ENCODE measurements around the gene QPCTL.
"Not testable (repeated sequence)": the region's sequence is repeated elsewhere in the genome, so short reads cannot be mapped to it uniquely, and the experiment has no call there.

QPCTL gene

GRCh38 chr19:45677351-45678230, 14.9 kb upstream of the QPCTL start:
- peak; percentile 93 for DNase-seq

GRCh38 chr19:45681391-45682015, 11.0 kb upstream of the QPCTL start:
- peak; percentile 84 for DNase-seq

GRCh38 chr19:45682117-45682516, 10.3 kb upstream of the QPCTL start:
- no peak for DNase-seq

DNA sequence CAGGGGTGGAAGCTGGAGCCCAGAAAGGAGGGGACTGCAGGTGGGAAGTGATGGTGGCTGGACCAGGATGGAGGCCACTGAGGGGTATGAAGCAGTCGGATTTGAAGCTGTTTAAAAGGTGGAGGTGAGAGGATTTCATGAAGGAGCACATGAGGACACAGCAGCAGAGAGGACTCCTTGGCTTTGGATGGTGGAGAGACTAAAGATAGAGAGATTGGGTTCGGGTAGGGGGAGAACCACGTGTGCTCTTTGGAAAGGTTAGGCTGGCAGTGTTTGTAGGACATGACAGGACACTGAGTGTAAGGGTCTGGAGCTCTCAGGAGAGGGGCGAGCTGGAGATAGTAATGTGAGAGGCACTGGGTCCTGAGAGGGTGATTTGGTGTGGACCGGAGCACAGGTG, 9.6 kb upstream of the QPCTL start:
- DNase-seq, result no peak

- not testable (repeated sequence) for DNase-seq
Measured at GRCh38 chr19:45685045-45685444, 7.4 kb upstream of the QPCTL start.

GRCh38 chr19:45687599-45687998, 4.9 kb upstream of the QPCTL start:
- no peak for DNase-seq

- DNase-seq, result peak; percentile 94
Measured at GRCh38 chr19:45691516-45692186, 815 bp upstream of the QPCTL start, which contains the start of gene SNRPD2. SNRPD2 (minus strand) TSS chr19:45691953; CDS start chr19:45691888, 65 bp downstream.

GRCh38 chr19:45693106-45693788, 781 bp downstream of the QPCTL start:
- peak; percentile 80 for DNase-seq

DNA sequence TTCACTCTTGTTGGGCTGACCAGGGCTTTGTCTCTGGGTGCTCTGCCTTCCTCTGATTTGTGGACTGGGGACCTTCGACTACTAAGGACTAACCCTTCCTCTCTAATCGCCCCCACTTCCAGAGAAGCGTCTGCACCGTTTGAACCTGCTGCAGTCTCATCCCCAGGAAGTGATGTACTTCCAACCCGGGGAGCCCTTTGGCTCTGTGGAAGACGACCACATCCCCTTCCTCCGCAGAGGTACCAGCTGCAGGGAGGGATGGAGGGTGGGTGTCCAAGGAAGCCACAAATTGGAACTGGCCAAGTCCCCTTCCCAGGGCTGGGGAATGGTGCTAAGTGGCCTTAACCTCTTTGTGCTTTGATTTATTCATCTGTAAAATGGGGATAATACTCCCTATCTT, 9.2 kb downstream of the QPCTL start:
- DNase-seq, result no peak

- no peak for DNase-seq
Measured at GRCh38 chr19:45705115-45705514, 12.6 kb downstream of the QPCTL start.

DNA sequence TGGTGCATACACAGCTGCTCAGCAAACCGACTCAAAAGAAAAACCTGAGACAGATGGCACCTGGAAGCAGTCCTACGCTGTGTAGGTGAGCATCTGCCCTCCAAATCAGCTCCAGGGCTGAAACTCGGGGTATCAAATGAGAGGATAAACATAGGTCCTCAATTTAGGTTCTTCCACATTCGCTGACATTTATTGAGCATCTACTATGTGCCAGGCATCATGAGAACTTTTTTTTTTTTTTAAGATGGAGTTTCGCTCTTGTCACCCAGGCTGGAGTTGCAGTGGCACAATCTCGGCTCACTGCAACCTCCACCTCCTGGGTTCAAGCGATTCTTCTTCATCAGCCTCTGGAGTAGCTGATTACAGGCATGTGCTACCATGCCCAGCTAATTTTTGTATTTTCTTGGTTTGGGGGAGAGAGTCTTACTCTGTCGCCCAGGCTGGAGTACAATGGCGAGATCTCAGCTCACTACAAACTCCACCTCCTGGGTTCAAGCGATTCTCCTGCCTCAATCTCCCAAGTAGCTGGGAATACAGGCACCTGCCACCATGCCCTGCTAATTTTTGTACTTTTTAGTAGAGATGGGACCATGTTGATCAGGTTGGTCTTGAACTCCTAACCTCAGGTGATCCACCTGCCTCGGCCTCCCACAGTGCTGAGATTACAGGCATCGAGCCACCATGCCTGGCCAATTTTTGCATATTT, 13.4 kb downstream of the QPCTL start:
- DNase-seq, result no peak

DNA sequence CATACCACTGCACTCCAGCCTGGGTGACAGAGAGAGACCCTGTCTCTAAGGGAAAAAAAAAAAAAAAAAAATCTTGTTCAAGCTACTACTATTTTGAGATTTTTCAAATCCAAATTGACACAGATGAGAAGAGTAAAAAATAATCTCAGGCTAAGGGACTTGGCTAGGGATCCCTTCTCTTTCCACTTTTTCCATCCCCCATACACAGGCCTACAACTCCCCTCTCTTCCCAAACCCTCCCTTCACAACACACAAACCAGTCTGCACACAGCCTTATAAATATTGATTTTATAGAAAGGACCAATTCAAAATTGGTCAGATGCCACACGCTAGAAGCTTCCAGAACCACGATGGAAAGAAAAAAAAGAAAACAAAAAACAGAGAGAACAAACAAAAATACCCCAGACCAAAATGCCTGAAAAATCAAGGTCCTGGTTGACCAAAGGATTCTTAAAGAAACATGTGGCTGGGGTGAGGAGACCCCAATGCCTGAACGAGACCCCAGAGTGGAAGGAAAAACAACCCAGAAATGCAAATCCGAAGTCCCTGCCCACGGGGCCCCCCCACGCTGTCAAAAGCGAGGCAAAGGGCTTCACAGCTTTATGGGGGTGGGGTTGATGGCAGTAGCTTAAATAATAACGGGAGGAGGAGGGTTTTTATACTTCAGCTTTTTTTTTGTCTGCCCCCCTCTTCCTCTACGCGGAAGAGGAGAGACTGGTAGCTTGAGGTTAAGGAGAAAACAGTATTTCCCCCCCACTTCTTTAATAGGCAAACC, 18.1 kb downstream of the QPCTL start:
- no peak for DNase-seq

DNA sequence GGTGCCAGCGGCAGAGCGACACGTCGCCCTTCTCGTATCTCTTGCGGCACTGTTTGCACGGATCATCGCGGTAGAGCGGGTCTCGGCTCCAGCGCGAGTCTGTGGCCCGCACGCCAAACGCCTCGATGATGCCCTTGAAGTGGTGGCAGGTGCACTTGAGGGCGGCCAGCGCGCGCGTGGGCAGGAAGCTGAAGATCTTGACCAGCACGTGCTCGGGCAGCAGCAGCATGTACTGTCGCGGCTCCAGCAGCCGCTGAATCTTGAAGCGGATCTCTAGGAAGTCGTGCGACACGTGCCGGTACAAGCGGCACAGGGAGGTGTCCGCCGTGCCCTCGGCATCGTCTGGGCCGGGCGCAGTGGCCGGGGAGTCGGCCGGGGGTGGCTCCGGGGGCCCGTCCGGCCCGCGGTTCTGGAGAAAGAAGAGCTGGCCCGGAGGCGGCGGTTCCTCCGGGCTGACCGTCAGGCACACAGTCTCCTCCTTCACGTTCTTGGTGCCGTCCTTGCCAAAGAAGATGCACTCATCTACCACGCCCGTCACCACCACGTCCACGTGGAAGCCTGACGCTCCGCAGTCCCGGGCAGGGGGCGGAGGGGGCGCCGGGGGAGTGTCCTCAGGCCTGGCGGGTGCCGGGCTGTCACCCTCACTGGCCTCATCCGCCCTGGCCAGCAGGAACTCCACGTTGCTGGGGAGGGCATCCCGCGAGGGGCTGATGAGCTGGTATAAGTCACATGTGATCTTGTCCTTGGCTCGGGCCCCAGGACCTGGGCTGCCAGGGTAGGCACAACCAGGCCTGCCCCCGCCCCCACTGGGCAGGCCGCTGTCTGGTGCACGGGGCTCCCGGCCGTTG, 19.6 kb downstream of the QPCTL start:
- DNase-seq, result no peak

DNA sequence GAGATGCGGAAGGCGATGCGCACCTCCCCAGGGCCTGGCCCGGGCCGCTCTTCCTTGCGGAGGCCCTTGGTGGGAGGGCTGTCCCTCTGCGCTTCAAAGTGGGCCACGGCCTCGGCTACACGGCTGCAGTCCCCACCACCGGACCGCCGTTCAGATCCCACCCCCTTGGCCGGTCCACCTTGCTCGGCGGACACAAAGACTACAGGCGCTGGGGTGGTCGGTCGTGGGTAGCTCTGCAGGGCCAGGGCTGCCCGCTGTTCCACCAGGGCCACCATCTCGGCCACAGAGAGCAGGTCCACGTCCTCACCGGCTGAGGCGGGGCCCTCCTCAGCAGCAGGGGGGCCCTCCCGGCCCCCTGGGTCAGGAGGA, 20.2 kb downstream of the QPCTL start:
- DNase-seq, result no peak

GRCh38 chr19:45713141-45713540, 20.7 kb downstream of the QPCTL start:
- DNase-seq, result no peak

DNA sequence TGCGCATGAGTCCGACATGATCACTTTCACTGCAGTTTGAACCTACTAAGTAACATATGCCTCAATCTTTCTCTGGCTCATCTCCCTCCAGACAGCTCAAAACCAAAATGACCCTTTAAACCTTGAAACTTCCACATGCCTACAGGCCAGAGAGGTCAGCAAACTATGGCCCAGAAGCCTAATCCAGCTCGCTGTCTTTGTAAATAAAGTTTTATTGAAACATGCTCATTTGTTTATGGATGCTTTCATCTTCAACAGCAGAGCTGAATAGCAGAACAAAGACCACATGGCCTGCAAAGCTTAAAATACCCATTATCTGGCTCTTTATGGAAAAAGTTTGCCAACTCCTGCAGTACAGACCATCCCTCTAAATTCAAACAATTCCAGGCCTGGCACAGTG, 22.7 kb downstream of the QPCTL start:
- no peak for DNase-seq

DNA sequence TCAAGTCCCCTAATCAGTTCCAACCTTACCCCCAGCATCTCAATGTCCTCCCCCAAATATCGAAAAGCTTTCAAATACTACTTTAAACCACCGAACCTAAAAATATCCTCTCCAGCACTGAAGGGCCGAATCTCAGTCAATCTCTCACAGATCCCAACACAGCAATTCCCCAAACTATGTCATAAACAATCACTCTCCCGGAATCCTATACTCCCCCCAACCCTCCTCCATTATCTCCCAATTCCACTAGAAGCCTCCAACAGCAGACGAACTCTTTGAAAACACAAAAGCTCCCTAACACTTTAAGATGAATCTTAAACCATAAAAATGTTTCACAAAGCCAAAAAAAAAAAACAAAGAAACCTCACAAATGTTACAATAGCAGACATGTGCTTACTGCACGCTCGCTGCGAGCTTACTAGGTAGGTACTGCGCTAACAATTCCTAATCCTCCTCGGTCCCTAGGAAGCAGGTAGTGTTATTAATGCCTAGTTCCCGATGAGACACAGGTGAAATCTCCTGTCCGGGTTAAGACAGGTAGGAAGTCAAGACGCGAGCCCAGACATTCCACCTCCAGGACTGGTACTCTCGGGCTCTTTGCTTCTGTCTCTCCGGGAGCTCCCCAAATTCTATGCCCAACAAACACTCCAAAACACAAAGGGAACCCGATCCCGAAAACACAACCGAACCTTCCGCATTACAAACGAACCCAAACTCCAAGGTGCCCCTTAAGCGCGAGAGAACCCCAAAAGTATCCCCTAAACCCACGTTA, 24.1 kb downstream of the QPCTL start:
- no peak for DNase-seq

DNA sequence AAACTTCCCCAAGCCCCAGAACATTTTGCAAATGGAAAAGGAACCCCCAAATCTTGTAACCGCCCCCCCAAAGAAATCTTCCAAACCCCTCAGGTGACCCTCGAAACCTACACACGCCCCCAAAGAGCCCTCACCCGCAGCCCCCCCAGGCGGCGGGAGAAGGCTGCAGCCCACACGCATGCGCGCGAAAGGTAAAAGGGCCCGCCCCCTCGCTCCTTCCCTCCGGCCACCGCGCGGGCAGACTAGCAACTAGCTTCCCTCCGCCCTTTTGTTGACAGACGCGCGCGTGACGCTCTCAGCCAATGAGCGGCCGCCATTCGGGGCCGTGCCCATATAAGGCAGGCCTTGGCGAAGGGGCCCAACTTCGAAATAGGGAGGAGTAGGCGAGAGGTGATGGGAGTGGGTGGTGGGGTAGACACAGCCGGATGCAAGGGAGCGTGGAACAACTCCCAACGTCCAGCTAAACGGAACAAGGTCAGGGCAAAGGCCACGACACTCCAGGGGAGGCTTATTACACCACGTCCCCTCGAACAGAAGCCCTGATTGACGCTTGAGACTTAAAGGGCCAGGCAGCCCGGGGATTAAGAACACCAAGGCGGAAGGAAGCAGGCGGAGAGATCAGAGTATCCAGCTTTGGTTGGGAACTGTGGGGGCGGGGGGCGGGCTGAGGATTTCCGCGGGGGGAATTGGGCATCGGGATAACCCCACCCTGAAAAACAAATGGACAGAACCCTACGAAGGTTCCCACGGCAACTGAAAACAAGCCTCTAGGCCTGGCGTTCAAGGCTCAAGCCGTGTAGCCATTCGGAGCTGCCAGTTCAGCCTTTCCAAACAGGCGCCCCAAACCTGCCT, 24.9 kb downstream of the QPCTL start:
- DNase-seq, result peak; percentile 99

Data from stimulated activated CD4-positive, alpha-beta T cell treated with anti-CD3 and anti-CD28 coated beads, Interleukin-1b, Interleukin-23, amount 100 ng/mL, for 48 hours (primary cell).